ENCODE data around the gene TOP3A. TPM values are rescaled to one million over a fixed set of nuclear protein-coding genes. Genes with fewer than 3 reads are reported as not detected.
A peak's percentile ranks its signal among the peaks of the same experiment; 100 is the strongest.

Gene TOP3A
- total RNA-seq, 4 donors from 2014 or later: 21.2 to 33.5 (median 21.8) TPM

- Histone ChIP-seq H3K27me3 (no peaks in the 10 kb centered on the region), H3K27ac (replicated peaks in 1 of 4) (no peak overlapping the region), H3K4me1 (peaks cover 25 to 28% (median 25%) of the 10 kb centered on the region in 4 donors), H3K36me3 (peaks cover 76 to 100% (median 100%) of the 10 kb centered on the region in 4 donors), H3K4me3 (no peak overlapping the region), H3K9me3 (no peaks in the 10 kb centered on the region)
- no peak for TF ChIP-seq POLR2A (IDR thresholded peaks at IDR 0.05; ENCODE audit: low read depth)
- no peak for TF ChIP-seq EP300 (IDR thresholded peaks at IDR 0.05)
- TF ChIP-seq, protein P1, sequence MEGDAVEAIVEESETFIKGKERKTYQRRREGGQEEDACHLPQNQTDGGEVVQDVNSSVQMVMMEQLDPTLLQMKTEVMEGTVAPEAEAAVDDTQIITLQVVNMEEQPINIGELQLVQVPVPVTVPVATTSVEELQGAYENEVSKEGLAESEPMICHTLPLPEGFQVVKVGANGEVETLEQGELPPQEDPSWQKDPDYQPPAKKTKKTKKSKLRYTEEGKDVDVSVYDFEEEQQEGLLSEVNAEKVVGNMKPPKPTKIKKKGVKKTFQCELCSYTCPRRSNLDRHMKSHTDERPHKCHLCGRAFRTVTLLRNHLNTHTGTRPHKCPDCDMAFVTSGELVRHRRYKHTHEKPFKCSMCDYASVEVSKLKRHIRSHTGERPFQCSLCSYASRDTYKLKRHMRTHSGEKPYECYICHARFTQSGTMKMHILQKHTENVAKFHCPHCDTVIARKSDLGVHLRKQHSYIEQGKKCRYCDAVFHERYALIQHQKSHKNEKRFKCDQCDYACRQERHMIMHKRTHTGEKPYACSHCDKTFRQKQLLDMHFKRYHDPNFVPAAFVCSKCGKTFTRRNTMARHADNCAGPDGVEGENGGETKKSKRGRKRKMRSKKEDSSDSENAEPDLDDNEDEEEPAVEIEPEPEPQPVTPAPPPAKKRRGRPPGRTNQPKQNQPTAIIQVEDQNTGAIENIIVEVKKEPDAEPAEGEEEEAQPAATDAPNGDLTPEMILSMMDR (IDR thresholded peaks at IDR 0.05): no peak
- no peak for TF ChIP-seq POLR2AphosphoS5 (IDR thresholded peaks at IDR 0.05)
- WGBS: 86% methylated on average over 8 of the region's 9 CpGs
- no peak for DNase-seq (ENCODE audit: extremely low spot score)
- intact Hi-C loops (cut with DNase I): no loop called here
Observed at GRCh38 chr17:18250259-18250658, 64.5 kb downstream of the TOP3A start.

- Histone ChIP-seq H3K4me1 (peaks cover 25 to 28% (median 25%) of the 10 kb centered on the region in 4 donors), H3K4me3 (no peak overlapping the region), H3K36me3 (peaks cover 72 to 100% (median 100%) of the 10 kb centered on the region in 4 donors), H3K27ac (replicated peaks in 1 of 4) (peak overlapping the region; percentile 2 to 60 (median 40)), H3K27me3 (no peaks in the 10 kb centered on the region), H3K9me3 (no peaks in the 10 kb centered on the region)
- DNase-seq (ENCODE audit: extremely low spot score): no peak
- TF ChIP-seq, protein P1 (IDR thresholded peaks at IDR 0.05): no peak
- no peak for TF ChIP-seq EP300 (IDR thresholded peaks at IDR 0.05)
- no peak for TF ChIP-seq POLR2A (IDR thresholded peaks at IDR 0.05; ENCODE audit: low read depth)
- intact Hi-C loops (cut with DNase I): no loop called here
- 86% methylated on average over 7 of the region's 7 CpGs for WGBS
Observed at GRCh38 chr17:18248811-18249210, 66.0 kb downstream of the TOP3A start.

DNA sequence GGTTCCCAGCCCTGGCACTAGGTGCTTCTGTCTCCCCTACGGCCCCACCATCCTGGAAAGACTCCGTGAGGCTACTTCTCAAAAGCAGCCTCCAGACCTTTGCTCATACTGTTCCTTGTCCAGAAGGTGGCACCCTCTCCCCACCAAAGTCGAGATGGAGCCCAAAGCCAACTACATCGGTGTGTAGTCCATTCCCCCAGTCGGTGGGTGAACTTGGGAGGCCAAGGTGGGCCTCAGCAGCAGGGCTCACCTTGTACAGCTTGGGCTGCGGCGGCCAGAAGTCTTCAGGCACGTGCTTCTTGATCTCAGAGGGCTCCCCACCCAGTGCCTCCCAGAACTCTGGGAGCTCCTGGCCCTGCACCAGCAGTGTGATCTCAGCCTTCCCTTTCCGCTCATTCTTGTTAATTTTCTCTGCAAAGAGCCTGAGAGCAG is 66.5 kb downstream of the TOP3A start:
- TF ChIP-seq, protein P1 (IDR thresholded peaks at IDR 0.05): peak; percentile 46 to 62 (median 61)
- TF ChIP-seq POLR2AphosphoS5 (IDR thresholded peaks at IDR 0.05) (peak; percentile 31 to 39), EP300 (IDR thresholded peaks at IDR 0.05) (no peak), POLR2A (IDR thresholded peaks at IDR 0.05; ENCODE audit: low read depth) (no peak)
- no peak for DNase-seq (ENCODE audit: extremely low spot score)
- Histone ChIP-seq H3K36me3 (peaks cover 69 to 100% (median 99%) of the 10 kb centered on the region in 4 donors), H3K9me3 (no peaks in the 10 kb centered on the region), H3K27ac (replicated peaks in 1 of 4) (peak overlapping the region; percentile 2 to 60 (median 40)), H3K4me3 (no peak overlapping the region), H3K4me1 (peaks cover 25 to 28% (median 25%) of the 10 kb centered on the region in 4 donors), H3K27me3 (no peaks in the 10 kb centered on the region)
- intact Hi-C loops (cut with DNase I): no loop called here
- WGBS: 9% methylated on average over 6 of the region's 9 CpGs

- peaks cover 25 to 28% (median 25%) of the 10 kb centered on the region in 4 donors for H3K4me1 ChIP-seq
- peak overlapping the region in 1 of 4 donors; percentile 2 for H3K4me3 ChIP-seq
- DNase-seq (ENCODE audit: extremely low spot score): no peak
- intact Hi-C loops (cut with DNase I): no loop called here
- TF ChIP-seq POLR2AphosphoS5 (IDR thresholded peaks at IDR 0.05) (peak; percentile 15 to 28), EP300 (IDR thresholded peaks at IDR 0.05) (no peak), POLR2A (IDR thresholded peaks at IDR 0.05; ENCODE audit: low read depth) (no peak)
- TF ChIP-seq, protein P1 (IDR thresholded peaks at IDR 0.05): no peak
- H3K9me3 ChIP-seq: no peaks in the 10 kb centered on the region
- peak overlapping the region in 3 of 4 donors; percentile 36 to 60 (median 45) for H3K27ac ChIP-seq (replicated peaks in 1 of 4)
- no peaks in the 10 kb centered on the region for H3K27me3 ChIP-seq
- 68% methylated on average over 21 of the region's 30 CpGs for WGBS
- peaks cover 62 to 100% (median 97%) of the 10 kb centered on the region in 4 donors for H3K36me3 ChIP-seq
Observed at GRCh38 chr17:18247613-18248001, 67.2 kb downstream of the TOP3A start.
